Mesothelial cell of epicardium (in vitro differentiated cells): ENCODE data around the gene IKZF1. TPM values are rescaled to one million over a fixed set of nuclear protein-coding genes. Genes with fewer than 3 reads are reported as not detected.

Experiments used
- DNase-seq, 2 experiments: peaks; one replicate each; pipeline ENCODE4 v3.0.0; 2021; ENCODE audit warnings: low spot score in 2 of 2; ENCODE audit not compliant: unreplicated experiment in 2 of 2
- H3K27ac Mint-ChIP-seq: 2 replicates; pipeline ENCODE4 v1.8.0; 2021; ENCODE audit warnings: mixed read lengths
- H3K27me3 Mint-ChIP-seq: 2 replicates; pipeline ENCODE4 v1.8.0; 2021; ENCODE audit warnings: low read depth, mixed read lengths
- H3K36me3 Mint-ChIP-seq: 2 replicates; pipeline ENCODE4 v1.8.0; 2021; ENCODE audit warnings: mixed read lengths
- H3K4me1 Mint-ChIP-seq: 2 replicates; pipeline ENCODE4 v1.8.0; 2021; ENCODE audit warnings: mixed read lengths
- H3K4me3 Mint-ChIP-seq: 2 replicates; pipeline ENCODE4 v1.8.0; 2021; ENCODE audit warnings: mild to moderate bottlenecking, moderate library complexity, mixed read lengths
- H3K9me3 Mint-ChIP-seq: 2 replicates; pipeline ENCODE4 v1.8.0; 2021; ENCODE audit warnings: mixed read lengths
- CTCF ChIP-seq: fragments of 200-600 bp; sonication (generic); IDR thresholded peaks from one replicate; pipeline ENCODE4 v1.5.0; 2021; ENCODE audit warnings: antibody characterized with exemption; ENCODE audit not compliant: unreplicated experiment
- total RNA-seq: library from RNA; stranded (reverse); gene quantifications from 3 replicates; pipeline ENCODE4 v1.2.1, GENCODE V29; 2021

Gene IKZF1
- total RNA-seq, 1 donor from 2014 or later, result 2.5 TPM

- Mint-ChIP-seq H3K27me3 (peaks cover 35% of the 10 kb centered on the region), H3K36me3 (no peaks in the 10 kb centered on the region), H3K9me3 (no peaks in the 10 kb centered on the region), H3K4me3 (no peak overlapping the region), H3K27ac (no peak overlapping the region), H3K4me1 (peaks cover 2% of the 10 kb centered on the region)
- DNase-seq, result no peak
- TF ChIP-seq CTCF, result no peak
Measured at GRCh38 chr7:50393076-50393475, 88.6 kb downstream of the IKZF1 start.

- TF ChIP-seq CTCF, result no peak
- H3K36me3 Mint-ChIP-seq, result no peaks in the 10 kb centered on the region
- no peaks in the 10 kb centered on the region for H3K9me3 Mint-ChIP-seq
- no peak overlapping the region for H3K4me3 Mint-ChIP-seq
- no peak overlapping the region for H3K27ac Mint-ChIP-seq
- peaks cover 2% of the 10 kb centered on the region for H3K4me1 Mint-ChIP-seq
- DNase-seq, result no peak
- peaks cover 40% of the 10 kb centered on the region for H3K27me3 Mint-ChIP-seq
Measured at GRCh38 chr7:50393547-50394252, 89.2 kb downstream of the IKZF1 start.

- no peak for TF ChIP-seq CTCF
- no peak for DNase-seq
- peaks cover 2% of the 10 kb centered on the region for H3K4me1 Mint-ChIP-seq
- no peaks in the 10 kb centered on the region for H3K9me3 Mint-ChIP-seq
- H3K4me3 Mint-ChIP-seq, result no peak overlapping the region
- no peaks in the 10 kb centered on the region for H3K36me3 Mint-ChIP-seq
- H3K27ac Mint-ChIP-seq, result no peak overlapping the region
- H3K27me3 Mint-ChIP-seq, result peaks cover 40% of the 10 kb centered on the region
Measured at GRCh38 chr7:50394315-50394714, 89.8 kb downstream of the IKZF1 start.

GRCh38 chr7:50396856-50397255 is 92.3 kb downstream of the IKZF1 start:
- H3K27ac Mint-ChIP-seq, result no peak overlapping the region
- no peak for TF ChIP-seq CTCF
- no peaks in the 10 kb centered on the region for H3K9me3 Mint-ChIP-seq
- H3K4me3 Mint-ChIP-seq, result no peak overlapping the region
- H3K4me1 Mint-ChIP-seq, result no peaks in the 10 kb centered on the region
- no peaks in the 10 kb centered on the region for H3K36me3 Mint-ChIP-seq
- H3K27me3 Mint-ChIP-seq, result peaks cover 42% of the 10 kb centered on the region
- DNase-seq, result no peak

- Mint-ChIP-seq H3K4me3 (no peak overlapping the region), H3K27ac (no peak overlapping the region), H3K36me3 (no peaks in the 10 kb centered on the region), H3K27me3 (peaks cover 48% of the 10 kb centered on the region), H3K9me3 (no peaks in the 10 kb centered on the region), H3K4me1 (no peaks in the 10 kb centered on the region)
- TF ChIP-seq CTCF, result no peak
- no peak for DNase-seq
Measured at GRCh38 chr7:50397320-50397970, 92.9 kb downstream of the IKZF1 start.
